ENCODE results near the gene SEMA3E. TPM values are rescaled to one million over a fixed set of nuclear protein-coding genes. Genes with fewer than 3 reads are reported as not detected.
A peak's percentile ranks its signal among the peaks of the same experiment; 100 is the strongest.

Gene SEMA3E
- total RNA-seq, 1 donor from 2014 or later, result 3.1 TPM

GRCh38 chr7:83640731-83641537 lies 8.0 kb downstream of the SEMA3E start:
- no peak for DNase-seq (ENCODE audit: low spot score)

GRCh38 chr7:83640240-83640639 lies 8.7 kb downstream of the SEMA3E start:
- no peak for DNase-seq (ENCODE audit: low spot score)

DNA sequence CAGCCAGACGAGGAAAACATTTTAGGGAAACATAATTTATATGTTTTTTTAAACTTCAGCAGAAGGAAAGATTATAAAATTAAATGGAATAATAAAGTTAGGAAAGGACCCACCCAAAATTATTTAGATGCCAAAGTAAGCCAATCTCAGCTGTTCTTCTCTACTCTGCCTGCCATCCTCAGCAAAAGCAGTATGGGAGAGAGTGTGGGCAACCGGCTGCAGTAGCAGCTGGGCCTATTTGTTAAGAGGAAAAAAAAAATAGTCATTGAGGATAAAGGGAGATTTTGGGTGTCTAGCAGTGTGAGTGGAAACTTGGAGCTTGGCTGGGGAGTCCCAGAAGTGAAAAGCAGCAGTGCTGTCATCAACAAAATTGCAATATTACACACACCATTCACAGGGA lies 15.4 kb downstream of the SEMA3E start:
- DNase-seq (ENCODE audit: low spot score), result no peak

DNA sequence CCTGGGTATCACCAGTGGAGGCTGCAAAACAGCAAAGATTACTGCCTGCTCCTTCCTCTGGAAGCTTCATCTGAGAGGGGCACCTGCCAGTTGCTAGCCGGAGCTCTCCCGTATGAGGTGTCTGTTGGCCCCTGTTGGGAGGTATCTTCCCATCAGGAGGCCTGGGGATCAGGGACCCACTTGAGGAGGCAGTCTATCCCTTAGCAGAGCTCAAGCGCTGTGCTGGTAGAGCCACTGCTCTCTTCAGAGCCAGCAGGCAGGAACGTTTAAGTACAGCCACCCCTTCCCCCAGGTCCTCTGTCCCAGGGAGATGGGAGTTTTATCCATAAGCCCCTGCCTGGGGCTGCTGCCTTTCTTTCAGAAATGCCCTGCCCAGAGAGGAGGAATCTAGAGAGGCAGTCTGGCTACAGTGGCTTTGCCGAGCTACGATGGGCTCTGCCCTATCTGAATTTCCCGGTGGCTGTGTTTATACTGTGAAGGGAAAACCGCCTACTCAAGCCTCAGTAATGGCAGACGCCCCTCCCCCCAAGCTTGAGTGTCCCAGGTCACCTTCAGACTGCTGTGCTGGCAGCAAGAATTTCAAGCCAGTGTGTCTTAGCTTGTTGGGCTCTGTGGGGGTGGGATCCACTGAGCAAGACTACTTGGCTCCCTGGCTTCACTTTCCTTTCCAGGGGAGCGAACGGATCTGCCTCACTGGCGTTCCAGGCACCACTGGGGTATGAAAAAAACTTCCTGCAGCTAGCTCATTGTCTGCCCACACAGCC lies 19.6 kb downstream of the SEMA3E start:
- DNase-seq (ENCODE audit: low spot score), result no peak

DNA sequence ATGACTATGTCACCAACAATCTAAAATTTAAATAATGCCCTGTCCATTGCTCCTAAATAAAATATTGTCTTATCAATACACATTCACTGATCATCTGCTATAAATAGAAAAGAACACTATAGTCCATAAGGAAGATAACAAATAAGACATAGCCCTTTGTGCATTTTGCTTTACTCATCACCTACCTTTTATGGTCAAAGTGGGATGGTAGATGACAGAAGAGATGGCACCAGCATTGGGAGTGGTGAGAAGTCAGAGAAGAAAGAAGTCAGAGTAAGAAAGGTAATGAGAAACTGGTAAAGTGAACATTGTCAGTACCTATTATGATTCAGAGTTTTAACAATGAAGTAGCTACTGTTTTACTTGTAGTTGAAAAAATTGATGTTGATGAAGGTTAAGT lies 31.1 kb downstream of the SEMA3E start:
- no peak for DNase-seq (ENCODE audit: low spot score)

DNA sequence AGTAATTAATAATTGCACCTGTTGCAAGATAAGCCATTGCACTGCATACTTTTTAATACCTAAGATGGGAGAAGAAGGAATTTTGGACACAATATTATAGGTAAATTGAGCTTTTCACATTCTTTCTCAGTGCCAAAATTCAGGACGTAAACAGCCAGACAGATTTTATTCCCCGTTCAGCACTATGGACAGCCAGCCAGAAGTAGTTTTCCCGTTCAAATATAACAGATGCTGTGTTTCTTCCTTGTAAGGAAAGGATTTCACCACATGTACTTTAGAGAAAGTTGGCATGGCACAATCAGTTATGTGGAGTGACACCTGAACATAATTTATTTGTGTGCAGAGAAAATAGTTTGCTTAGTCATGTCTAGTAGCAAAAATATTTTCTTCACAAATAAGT lies 34.8 kb downstream of the SEMA3E start:
- no peak for DNase-seq (ENCODE audit: low spot score)

DNA sequence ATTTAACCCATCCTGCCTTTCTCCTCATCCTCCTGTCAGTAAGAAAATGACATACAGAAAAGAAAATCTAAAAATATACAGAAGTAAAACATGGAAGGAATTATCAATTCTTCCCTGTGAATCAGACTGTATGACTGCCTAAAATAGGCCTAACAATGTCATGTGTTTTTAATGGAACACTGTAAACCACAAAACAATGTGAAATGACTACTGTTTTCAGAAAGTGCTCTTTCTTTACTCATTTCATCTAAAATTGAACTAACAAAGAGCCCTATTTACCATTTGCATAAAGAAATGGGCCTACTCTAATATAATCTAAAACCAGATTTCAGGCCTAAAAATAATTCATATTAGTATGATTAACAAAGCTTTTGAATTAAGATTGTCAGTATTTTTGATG lies 35.7 kb downstream of the SEMA3E start:
- DNase-seq (ENCODE audit: low spot score), result no peak

- no peak for DNase-seq (ENCODE audit: low spot score)
Measured at GRCh38 chr7:83611776-83612175, 37.2 kb downstream of the SEMA3E start.

- no peak for DNase-seq (ENCODE audit: low spot score)
Measured at GRCh38 chr7:83610649-83611304, 38.2 kb downstream of the SEMA3E start.

- no peak for DNase-seq (ENCODE audit: low spot score)
Measured at GRCh38 chr7:83608716-83609115, 40.2 kb downstream of the SEMA3E start.

DNA sequence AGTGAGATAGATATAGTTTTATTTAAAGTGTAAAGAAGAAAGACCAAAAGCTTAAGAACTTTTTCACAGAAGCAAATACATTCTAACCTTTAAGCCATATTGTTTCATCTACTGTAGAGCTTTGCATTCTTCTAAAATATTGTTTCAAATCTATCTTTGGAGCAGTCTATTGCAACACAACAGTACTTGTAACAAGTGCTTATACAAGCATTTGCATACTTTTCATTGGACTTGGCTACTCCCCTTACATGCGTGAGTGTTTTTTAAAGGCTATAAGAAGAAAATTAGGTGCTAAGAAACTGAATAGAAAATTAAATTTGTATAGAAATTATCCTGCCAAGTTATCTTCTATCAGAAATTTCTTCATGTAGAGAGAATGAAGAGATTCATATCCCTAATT lies 45.3 kb downstream of the SEMA3E start:
- no peak for DNase-seq (ENCODE audit: low spot score)

- DNase-seq (ENCODE audit: low spot score), result no peak
Measured at GRCh38 chr7:83599131-83599530, 49.8 kb downstream of the SEMA3E start.

GRCh38 chr7:83593921-83594475 lies 54.9 kb downstream of the SEMA3E start:
- DNase-seq (ENCODE audit: low spot score), result no peak

DNA sequence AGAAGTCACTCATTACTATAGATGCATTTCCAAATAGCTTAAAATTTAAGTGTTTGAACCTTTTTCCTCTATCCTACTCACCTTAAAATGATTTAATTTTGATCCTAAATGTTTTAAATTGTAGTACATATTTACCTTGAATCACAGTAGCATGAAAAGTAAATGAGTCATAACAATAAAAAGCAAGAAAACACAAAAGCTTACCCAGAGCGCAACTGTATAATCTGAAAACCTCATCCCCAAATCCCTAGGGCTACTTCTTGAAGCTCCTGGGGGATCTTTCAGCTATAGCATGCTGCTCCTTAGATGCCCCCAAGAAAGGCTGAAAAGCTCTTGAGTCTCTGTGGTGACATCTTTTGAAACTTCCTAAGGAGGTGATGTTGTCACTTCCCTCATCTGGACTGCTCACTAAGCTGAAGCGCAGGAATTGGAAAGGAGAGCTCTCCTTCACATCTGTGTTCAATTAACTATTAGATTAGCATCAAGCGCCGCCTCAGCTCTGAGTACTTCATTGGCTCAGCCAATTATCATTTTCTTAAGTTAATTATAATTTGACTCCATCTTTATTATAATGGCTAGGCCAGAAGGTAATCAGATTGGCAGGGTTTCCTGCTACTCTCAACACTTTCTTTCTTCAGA lies 60.2 kb downstream of the SEMA3E start:
- DNase-seq (ENCODE audit: low spot score), result no peak

DNA sequence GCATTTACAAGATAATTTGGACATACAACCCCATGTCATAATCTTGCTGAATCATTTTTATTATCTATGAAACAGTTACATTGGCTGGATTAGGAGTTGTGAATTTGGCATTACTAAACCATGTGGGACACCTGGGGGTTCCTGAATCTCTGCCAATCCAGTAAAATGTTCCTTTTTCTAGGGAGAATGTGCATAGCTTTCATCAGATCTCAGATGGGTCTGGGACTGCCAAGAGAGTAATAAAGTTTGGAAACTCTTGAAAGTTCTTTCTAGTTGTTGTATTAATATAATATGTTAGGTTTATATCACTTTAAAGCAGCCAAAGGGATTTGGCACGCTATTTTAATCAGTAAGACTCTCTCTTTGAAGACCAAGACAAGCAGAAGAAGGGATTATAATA lies 62.7 kb downstream of the SEMA3E start:
- peak; percentile 24 for DNase-seq (ENCODE audit: low spot score)

DNA sequence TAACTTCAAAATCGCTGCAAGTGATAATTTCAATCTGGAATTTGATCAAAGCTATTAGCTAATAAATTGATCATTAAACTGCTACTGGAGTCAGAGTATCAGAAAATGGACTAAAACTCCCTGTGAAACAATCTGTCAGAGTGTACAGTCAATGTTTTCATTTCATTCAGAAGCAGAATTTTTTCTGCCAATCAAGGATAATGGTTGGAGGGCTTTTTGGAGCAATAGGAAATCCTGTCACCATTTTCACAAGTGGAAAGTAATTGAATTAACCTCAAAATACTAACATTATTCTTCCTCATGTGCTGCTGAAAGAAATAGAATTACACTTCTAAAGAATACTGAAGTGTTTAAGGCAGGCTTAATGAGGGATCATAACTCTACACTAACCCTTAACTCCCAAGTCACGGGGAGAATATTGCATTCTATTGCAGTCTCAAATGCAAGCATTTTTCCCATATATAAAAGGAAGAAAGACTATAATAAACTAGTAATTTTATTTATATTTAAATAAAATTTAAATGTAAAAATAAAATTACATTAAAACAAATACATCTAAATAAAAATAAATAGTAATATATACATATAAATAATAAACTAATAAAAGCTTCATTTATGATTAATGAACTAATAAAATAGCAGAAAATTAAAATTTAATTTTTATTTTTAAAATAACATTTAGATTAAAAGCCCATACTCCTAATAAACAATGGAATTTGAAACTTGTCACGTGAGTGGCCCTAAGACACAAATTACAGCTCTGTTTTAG lies 67.1 kb downstream of the SEMA3E start:
- DNase-seq (ENCODE audit: low spot score), result no peak

DNA sequence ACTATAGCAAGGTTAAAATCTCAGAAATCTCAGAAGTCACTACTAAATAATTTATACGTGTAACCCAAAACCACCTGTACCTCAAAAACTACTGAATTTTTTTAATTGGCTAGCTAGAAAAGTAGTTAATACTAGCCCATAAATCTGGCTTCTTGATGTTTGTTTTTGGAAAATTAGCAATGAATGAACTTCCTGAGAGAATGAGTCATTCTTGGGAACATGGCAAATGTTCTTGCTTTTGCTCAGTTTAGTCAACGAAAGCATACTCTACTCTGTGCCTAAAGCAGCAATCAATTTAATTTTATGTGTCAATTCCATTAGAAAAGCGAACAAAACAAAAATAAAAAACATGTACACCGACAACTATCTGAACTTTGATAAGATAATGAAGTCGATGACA lies 69.2 kb downstream of the SEMA3E start:
- DNase-seq (ENCODE audit: low spot score), result no peak

GRCh38 chr7:83575436-83575835 lies 73.5 kb downstream of the SEMA3E start:
- DNase-seq (ENCODE audit: low spot score), result no peak

- no peak for DNase-seq (ENCODE audit: low spot score)
Measured at GRCh38 chr7:83574616-83575015, 74.3 kb downstream of the SEMA3E start.

DNA sequence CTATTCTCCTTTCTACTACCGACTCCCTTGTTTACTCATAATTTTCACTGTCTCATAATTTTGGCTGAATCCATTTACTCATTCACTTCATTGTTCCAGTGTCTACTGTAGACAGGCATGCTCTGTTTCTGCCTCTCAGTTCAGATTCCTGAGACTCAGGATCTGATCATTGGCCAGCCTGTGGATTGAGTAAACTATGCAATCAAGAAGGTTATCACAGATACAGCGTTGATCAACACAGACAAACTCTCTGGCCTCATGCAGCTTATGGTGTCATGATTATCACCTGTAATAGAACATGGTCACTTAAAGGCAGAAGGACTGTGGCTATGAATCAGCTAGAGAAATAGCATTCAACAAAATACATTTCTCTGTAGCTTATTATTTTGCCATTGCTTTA lies 86.0 kb downstream of the SEMA3E start:
- DNase-seq (ENCODE audit: low spot score), result no peak

DNA sequence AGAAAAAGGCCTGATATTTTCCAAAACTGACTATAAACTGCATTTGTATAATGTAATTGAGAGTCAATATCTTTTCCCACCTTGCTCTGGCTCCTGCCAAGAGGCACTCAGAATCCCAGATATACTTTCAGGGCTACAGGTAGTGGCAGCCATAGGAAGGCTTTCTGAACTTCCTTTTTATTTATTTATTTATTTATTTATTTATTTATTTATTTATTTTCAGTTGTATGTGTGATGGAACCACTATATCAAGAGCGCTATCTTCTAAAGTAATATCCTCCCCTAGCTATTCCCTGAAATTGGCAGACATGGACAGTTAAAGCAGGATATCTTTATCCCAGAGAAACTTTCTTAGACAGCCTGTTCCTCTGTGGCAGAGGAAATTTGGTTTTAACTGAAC lies 86.7 kb downstream of the SEMA3E start:
- no peak for DNase-seq (ENCODE audit: low spot score)
